Nephron progenitor cell (in vitro differentiated cells): ENCODE data around the gene ZNF319.

Source experiments
- DNase-seq: peaks from one replicate; pipeline ENCODE4 v3.0.0; 2021
- H3K27ac Mint-ChIP-seq: 2 replicates; pipeline ENCODE4 v1.8.0; 2021; ENCODE audit warnings: mild to moderate bottlenecking, moderate library complexity, mixed read lengths
- H3K27me3 Mint-ChIP-seq: 2 replicates; pipeline ENCODE4 v1.8.0; 2021; ENCODE audit warnings: mild to moderate bottlenecking, low read depth, mixed read lengths; ENCODE audit not compliant: poor library complexity
- H3K36me3 Mint-ChIP-seq: 2 replicates; pipeline ENCODE4 v1.8.0; 2021; ENCODE audit warnings: low read depth, mixed read lengths
- H3K4me1 Mint-ChIP-seq: 2 replicates; pipeline ENCODE4 v1.8.0; 2021; ENCODE audit warnings: mixed read lengths
- H3K4me3 Mint-ChIP-seq: 2 replicates; pipeline ENCODE4 v1.8.0; 2021; ENCODE audit warnings: mild to moderate bottlenecking, moderate library complexity, mixed read lengths
- H3K9me3 Mint-ChIP-seq: 2 replicates; pipeline ENCODE4 v1.8.0; 2021; ENCODE audit warnings: mild to moderate bottlenecking, moderate library complexity, mixed read lengths
- TF ChIP-seq, protein P1 (sequence below): fragments of 200-600 bp; sonication (generic); IDR thresholded peaks from 2 replicates; pipeline ENCODE4 v1.5.0; 2021; ENCODE audit warnings: antibody characterized with exemption

ZNF319 gene

DNA sequence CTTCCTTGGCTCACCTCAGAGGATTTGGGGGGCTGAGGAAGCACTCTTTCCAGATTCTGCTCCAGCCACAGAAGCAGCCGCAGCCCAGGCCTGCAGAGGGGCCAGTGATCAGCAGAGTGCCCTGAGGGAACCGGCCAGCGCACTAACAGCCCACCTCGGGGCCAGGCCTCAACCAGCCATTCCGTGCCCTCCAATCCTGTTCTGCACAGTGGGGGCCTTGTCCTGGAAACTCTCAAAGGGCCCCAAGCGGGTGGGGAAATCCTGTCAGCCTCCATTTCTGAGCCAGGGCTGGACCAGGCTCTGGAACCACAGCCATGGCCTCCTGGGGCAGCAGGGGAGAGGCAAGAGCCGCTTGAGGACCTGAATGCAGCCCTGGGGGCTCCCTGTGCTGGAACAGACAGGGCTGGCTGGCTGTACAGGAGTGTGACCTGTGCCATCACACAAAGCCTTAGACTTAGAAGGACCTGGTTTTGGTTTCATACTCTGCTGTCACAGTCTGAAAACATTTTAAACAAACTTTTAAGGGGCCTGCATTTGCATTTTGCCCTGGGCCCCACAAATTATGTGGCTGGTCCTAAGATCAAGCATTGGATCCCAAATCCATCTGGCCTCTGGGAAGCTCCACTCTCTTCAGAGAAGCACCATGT lies 39.5 kb downstream of the ZNF319 start:
- Mint-ChIP-seq H3K27ac (no peak overlapping the region), H3K9me3 (no peaks in the 10 kb centered on the region), H3K27me3 (no peaks in the 10 kb centered on the region), H3K36me3 (no peaks in the 10 kb centered on the region), H3K4me3 (no peak overlapping the region), H3K4me1 (no peaks in the 10 kb centered on the region)
- TF ChIP-seq, protein P1, sequence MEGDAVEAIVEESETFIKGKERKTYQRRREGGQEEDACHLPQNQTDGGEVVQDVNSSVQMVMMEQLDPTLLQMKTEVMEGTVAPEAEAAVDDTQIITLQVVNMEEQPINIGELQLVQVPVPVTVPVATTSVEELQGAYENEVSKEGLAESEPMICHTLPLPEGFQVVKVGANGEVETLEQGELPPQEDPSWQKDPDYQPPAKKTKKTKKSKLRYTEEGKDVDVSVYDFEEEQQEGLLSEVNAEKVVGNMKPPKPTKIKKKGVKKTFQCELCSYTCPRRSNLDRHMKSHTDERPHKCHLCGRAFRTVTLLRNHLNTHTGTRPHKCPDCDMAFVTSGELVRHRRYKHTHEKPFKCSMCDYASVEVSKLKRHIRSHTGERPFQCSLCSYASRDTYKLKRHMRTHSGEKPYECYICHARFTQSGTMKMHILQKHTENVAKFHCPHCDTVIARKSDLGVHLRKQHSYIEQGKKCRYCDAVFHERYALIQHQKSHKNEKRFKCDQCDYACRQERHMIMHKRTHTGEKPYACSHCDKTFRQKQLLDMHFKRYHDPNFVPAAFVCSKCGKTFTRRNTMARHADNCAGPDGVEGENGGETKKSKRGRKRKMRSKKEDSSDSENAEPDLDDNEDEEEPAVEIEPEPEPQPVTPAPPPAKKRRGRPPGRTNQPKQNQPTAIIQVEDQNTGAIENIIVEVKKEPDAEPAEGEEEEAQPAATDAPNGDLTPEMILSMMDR, result no peak
- DNase-seq, result no peak

DNA sequence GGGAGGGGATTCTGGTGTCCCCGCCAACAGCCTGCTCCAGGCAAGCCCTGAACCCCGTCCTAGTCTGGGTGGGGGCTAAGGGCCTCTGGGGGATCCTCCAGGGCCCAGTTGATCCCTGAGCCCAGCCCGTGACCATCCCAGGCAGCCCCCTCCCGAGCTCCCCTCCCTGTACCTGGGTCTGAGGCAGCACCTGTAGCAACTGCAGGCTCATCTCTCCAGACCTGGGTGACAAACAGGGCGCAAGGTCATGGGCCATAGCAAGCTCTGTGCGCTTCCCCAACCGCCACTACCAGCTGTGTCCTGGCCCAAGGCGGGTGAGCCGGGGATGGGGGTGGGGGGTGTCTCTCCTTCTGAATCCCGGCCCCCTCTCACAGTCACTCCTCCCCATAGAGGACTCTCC lies 40.2 kb downstream of the ZNF319 start:
- H3K4me3 Mint-ChIP-seq, result no peak overlapping the region
- H3K4me1 Mint-ChIP-seq, result peaks cover 4% of the 10 kb centered on the region
- peaks cover 5% of the 10 kb centered on the region for H3K27me3 Mint-ChIP-seq
- no peaks in the 10 kb centered on the region for H3K36me3 Mint-ChIP-seq
- no peak for DNase-seq
- TF ChIP-seq, protein P1, result no peak
- no peak overlapping the region for H3K27ac Mint-ChIP-seq
- no peaks in the 10 kb centered on the region for H3K9me3 Mint-ChIP-seq

DNA sequence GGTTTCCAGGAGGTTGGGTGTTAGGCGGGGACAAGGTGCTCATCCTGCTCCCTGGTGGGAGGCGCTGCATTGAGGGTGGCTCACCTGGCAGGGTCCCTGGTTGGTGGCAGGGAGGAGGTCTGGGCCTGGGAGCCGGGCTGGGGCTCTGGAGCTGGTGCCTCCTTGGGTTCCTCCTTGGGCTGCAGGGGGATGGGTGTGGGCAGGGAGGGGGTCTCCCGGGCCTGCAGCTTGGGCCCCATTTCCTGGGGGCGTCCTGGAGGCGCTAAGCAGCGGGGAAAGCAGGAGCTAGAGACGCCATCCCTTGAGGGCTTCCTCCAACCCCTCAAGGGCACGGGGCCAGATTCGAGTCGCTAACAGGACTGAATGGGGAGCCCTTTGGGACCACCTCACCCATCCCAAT lies 40.7 kb downstream of the ZNF319 start:
- Mint-ChIP-seq H3K27me3 (peaks cover 5% of the 10 kb centered on the region), H3K4me3 (no peak overlapping the region), H3K36me3 (no peaks in the 10 kb centered on the region), H3K27ac (no peak overlapping the region), H3K4me1 (peaks cover 4% of the 10 kb centered on the region), H3K9me3 (no peaks in the 10 kb centered on the region)
- TF ChIP-seq, protein P1, result no peak
- DNase-seq, result no peak

DNA sequence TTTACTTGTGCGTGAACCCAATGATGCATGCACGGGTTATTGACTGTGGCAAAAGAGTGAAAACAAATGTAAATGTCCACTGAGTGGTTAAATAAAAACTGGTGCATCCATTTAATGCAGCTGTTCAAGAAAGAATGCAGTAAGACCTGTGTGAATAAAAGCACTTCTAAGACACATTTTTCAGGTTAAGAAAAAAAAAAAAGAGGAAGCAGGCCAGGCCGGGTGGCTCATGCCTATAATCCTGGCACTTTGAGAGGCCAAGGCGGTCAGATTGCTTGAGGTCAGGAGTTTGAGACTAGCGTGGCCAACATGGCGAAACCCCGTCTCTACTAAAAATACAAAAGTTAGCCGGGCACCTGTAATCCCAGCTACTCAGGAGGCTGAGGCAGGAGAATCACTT lies 41.4 kb downstream of the ZNF319 start:
- H3K4me1 Mint-ChIP-seq, result peaks cover 4% of the 10 kb centered on the region
- TF ChIP-seq, protein P1, result no peak
- no peaks in the 10 kb centered on the region for H3K36me3 Mint-ChIP-seq
- no peaks in the 10 kb centered on the region for H3K9me3 Mint-ChIP-seq
- no peak for DNase-seq
- H3K4me3 Mint-ChIP-seq, result no peak overlapping the region
- H3K27ac Mint-ChIP-seq, result peak overlapping the region; percentile 70
- H3K27me3 Mint-ChIP-seq, result peaks cover 5% of the 10 kb centered on the region

DNA sequence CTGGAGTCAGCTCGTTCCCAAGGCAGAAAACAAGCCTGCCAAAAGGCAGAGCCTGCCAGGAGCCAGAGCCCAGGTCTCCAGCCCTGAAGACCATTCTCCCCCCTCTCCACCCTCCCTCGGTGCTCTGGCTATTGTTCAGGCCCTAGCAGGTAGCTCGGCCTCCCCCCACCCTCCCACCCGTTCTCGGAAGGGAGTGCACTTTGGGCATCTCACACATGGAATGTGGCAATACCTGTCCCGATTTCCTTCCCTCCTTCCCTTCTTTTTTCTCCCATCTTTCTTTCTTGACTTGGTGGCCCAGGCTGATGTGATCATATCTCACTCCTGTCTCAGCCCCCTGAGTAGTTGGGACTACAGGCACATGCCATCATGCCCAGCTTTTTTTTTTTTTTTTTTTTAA lies 41.9 kb downstream of the ZNF319 start:
- peak overlapping the region; percentile 51 for H3K27ac Mint-ChIP-seq
- peaks cover 5% of the 10 kb centered on the region for H3K27me3 Mint-ChIP-seq
- no peak for DNase-seq
- no peaks in the 10 kb centered on the region for H3K36me3 Mint-ChIP-seq
- H3K4me3 Mint-ChIP-seq, result no peak overlapping the region
- peaks cover 4% of the 10 kb centered on the region for H3K4me1 Mint-ChIP-seq
- TF ChIP-seq, protein P1, result no peak
- no peaks in the 10 kb centered on the region for H3K9me3 Mint-ChIP-seq

DNA sequence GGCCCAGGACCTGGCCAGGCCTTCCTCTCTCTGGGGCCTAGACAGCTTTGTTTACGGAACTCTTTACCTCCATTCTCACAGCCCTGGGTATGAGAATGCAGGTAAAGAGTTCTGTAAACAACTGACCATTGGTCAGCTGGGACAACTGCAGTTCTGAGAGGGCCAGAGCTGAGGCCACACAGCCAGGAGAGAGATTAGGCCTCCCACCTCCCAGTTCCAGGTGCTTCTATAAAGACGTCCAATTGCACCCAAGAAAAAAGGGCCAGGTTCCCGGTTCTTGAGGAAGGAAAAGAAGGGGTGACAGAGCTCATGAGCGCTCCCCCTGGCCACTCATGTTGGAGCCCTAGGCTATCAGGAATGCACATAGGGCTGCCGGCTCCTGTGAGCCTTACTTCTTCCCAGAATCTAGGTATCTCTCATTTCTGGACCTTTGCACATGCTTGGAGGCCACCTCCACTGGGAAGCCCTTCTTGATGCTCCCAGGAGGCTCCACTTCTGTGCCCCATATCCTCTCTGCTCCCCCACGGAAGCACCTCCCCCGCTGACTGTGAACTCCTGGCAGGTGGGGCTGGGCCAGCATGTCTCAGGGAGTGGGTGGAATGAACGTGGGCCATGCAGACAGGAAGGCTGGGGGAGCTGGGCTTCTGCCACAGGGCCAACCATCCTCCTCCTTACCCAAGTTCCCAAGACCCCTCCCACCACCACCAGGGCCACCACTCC lies 42.6 kb downstream of the ZNF319 start:
- H3K4me3 Mint-ChIP-seq, result no peak overlapping the region
- TF ChIP-seq, protein P1, result no peak
- H3K27me3 Mint-ChIP-seq, result peaks cover 5% of the 10 kb centered on the region
- DNase-seq, result no peak
- H3K4me1 Mint-ChIP-seq, result peaks cover 4% of the 10 kb centered on the region
- H3K9me3 Mint-ChIP-seq, result no peaks in the 10 kb centered on the region
- no peaks in the 10 kb centered on the region for H3K36me3 Mint-ChIP-seq
- no peak overlapping the region for H3K27ac Mint-ChIP-seq
